Neutrophil (primary cell): ENCODE results near the gene CSN2.
"Not testable (repeated sequence)": the region's sequence is repeated elsewhere in the genome, so short reads cannot be mapped to it uniquely, and the experiment has no call there.

ENCODE experiments used
- H3K27ac ChIP-seq: fragments of 200-600 bp; sonication (generic); 2 replicates; pipeline ENCODE4 v1.5.1; 2016; ENCODE audit warnings: mild to moderate bottlenecking, moderate library complexity
- H3K27me3 ChIP-seq: fragments of 200-600 bp; sonication (generic); 2 replicates; pipeline ENCODE4 v1.6.0; 2016; ENCODE audit warnings: mild to moderate bottlenecking
- H3K36me3 ChIP-seq: fragments of 200-600 bp; sonication (generic); 2 replicates; pipeline ENCODE4 v1.5.1; 2017
- H3K4me1 ChIP-seq, 2 experiments: fragments of 200-600 bp in 1 of 2; sonication (generic) in 1 of 2; 1 replicate in 1 of 2; 2 replicates in 1 of 2; pipeline versions ENCODE4 v1.5.1 to v1.6.1; 2013 to 2016; ENCODE audit warnings: low read depth in 1 of 2, low read length in 1 of 2, mild to moderate bottlenecking in 1 of 2, moderate library complexity in 1 of 2; ENCODE audit not compliant: control insufficient read depth in 1 of 2, insufficient read depth in 1 of 2
- H3K4me3 ChIP-seq, 2 experiments: fragments of 200-600 bp in 1 of 2; sonication (generic) in 1 of 2; 1 replicate in 1 of 2; 2 replicates in 1 of 2; pipeline ENCODE4 v1.5.1; 2013 to 2016; ENCODE audit warnings: low read depth in 1 of 2, low read length in 1 of 2, mild to moderate bottlenecking in 1 of 2, moderate library complexity in 1 of 2
- H3K9me3 ChIP-seq: fragments of 200-600 bp; sonication (generic); 2 replicates; pipeline ENCODE4 v1.5.1; 2016
- CTCF ChIP-seq: fragments of 200-600 bp; sonication (generic); IDR thresholded peaks from 2 replicates; pipeline ENCODE4 v1.5.1; 2016; ENCODE audit warnings: antibody characterized with exemption

CSN2 gene

GRCh38 chr4:69970071-69970470, 4.5 kb upstream of the CSN2 start:
- Histone ChIP-seq H3K36me3 (no peaks in the 10 kb centered on the region), H3K27me3 (no peaks in the 10 kb centered on the region), H3K4me3 (no peak overlapping the region), H3K4me1 (no peaks in the 10 kb centered on the region), H3K27ac (no peak overlapping the region), H3K9me3 (no peaks in the 10 kb centered on the region)
- no peak for TF ChIP-seq CTCF

- TF ChIP-seq CTCF = no peak
- Histone ChIP-seq H3K4me1 (no peaks in the 10 kb centered on the region), H3K36me3 (no peaks in the 10 kb centered on the region), H3K9me3 (no peaks in the 10 kb centered on the region), H3K27me3 (no peaks in the 10 kb centered on the region), H3K27ac (no peak overlapping the region), H3K4me3 (no peak overlapping the region)
These were observed 8.3 kb downstream of the CSN2 start for GRCh38 chr4:69957209-69957608.

- H3K4me1 ChIP-seq = no peaks in the 10 kb centered on the region
- TF ChIP-seq CTCF = no peak
These were observed 13.9 kb downstream of the CSN2 start for GRCh38 chr4:69951602-69952001.

GRCh38 chr4:69936566-69936965, 29.0 kb downstream of the CSN2 start:
- H3K27me3 ChIP-seq = no peaks in the 10 kb centered on the region
- no peaks in the 10 kb centered on the region for H3K4me1 ChIP-seq
- no peak for TF ChIP-seq CTCF
- H3K4me3 ChIP-seq = no peak overlapping the region
- H3K27ac ChIP-seq = no peak overlapping the region
- no peaks in the 10 kb centered on the region for H3K9me3 ChIP-seq
- no peaks in the 10 kb centered on the region for H3K36me3 ChIP-seq

More at GRCh38 chr4:69951602-69952001, 13.9 kb downstream of the CSN2 start:
- H3K27ac ChIP-seq = no peak overlapping the region
- no peaks in the 10 kb centered on the region for H3K27me3 ChIP-seq
- H3K9me3 ChIP-seq = no peaks in the 10 kb centered on the region
- H3K36me3 ChIP-seq = no peaks in the 10 kb centered on the region
- H3K4me3 ChIP-seq = no peak overlapping the region

GRCh38 chr4:69934150-69934549, 31.4 kb downstream of the CSN2 start:
- H3K4me1 ChIP-seq = no peaks in the 10 kb centered on the region
- no peaks in the 10 kb centered on the region for H3K36me3 ChIP-seq
- TF ChIP-seq CTCF = no peak
- H3K27ac ChIP-seq = no peak overlapping the region
- no peak overlapping the region for H3K4me3 ChIP-seq
- H3K9me3 ChIP-seq = no peaks in the 10 kb centered on the region
- H3K27me3 ChIP-seq = no peaks in the 10 kb centered on the region

- TF ChIP-seq CTCF = no peak
- no peaks in the 10 kb centered on the region for H3K4me1 ChIP-seq
- H3K27me3 ChIP-seq = no peaks in the 10 kb centered on the region
- no peaks in the 10 kb centered on the region for H3K9me3 ChIP-seq
- H3K27ac ChIP-seq = no peak within 1 kb of the TSS
- H3K36me3 ChIP-seq = no peaks in the 10 kb centered on the region
- no peak within 1 kb of the TSS for H3K4me3 ChIP-seq
These were observed 34.8 kb downstream of the CSN2 start, which contains the start of gene CSN1S1 for GRCh38 chr4:69930768-69931167. Gene CSN1S1 (plus strand): TSS chr4:69931068. CDS start chr4:69932556, 1,488 bp downstream.

- not testable (repeated sequence) for H3K36me3 ChIP-seq, H3K9me3 ChIP-seq, H3K4me1 ChIP-seq, H3K27me3 ChIP-seq, H3K4me3 ChIP-seq, H3K27ac ChIP-seq
These were observed 41.6 kb downstream of the CSN2 start for GRCh38 chr4:69923782-69924410.
